Measurements from ENCODE around the gene PRC1.
"Not testable (repeated sequence)": the region's sequence is repeated elsewhere in the genome, so short reads cannot be mapped to it uniquely, and the experiment has no call there.

The PRC1 gene

DNA sequence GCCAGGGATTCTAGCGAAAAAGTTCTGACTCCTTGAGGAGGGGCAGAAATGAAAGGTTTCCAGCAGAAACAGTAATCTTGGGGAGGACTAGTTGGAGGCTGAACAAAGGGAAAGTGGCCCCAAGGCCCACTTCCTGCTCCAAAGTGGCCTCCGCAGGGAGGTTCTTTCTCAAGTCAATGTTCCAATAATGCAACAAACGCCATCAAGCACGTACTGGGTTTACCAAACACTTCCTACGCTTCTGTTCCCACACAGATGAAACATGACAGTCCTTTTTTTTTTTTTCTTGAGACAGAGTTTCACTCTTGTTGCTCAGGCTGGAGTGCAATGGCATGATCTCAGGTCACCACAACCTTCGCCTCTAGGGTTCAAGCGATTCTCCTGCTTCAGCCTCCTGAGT, 49.2 kb downstream of the PRC1 start:
- intact Hi-C loops (cut with DNase I), result no loop called here
- no peak for DNase-seq

DNA sequence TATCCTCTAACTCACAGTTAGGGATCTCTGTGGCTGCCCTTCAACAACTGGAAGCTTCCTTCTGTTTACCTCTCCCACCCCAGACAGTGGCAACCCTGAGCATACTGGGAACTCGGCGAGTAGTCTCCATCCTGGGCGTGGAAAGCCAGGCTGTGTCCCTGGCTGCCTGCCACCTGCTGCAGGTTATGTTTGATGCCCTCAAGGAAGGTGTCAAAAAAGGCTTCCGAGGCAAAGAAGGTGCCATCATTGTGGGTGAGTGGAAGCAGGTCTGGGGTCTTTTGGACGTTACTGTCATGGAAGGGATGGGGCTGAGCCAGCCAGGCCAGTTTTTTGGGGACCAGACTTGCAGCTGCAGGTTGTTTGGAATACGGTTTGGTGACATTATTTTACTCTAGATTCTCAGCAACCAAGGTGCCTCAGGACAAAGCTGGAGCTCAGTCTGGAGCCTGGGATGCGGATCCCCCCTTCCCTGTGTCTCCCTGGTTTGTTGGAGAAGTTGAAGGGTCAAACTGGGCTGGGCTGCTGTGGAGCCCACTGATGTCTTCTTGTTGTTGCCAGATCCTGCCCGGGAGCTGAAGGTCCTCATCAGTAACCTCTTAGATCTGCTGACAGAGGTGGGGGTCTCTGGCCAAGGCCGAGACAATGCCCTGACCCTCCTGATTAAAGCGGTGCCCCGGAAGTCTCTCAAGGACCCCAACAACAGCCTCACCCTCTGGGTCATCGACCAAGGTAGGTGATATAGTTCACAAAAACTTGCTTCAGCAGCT, 51.8 kb downstream of the PRC1 start:
- no peak for DNase-seq

DNA sequence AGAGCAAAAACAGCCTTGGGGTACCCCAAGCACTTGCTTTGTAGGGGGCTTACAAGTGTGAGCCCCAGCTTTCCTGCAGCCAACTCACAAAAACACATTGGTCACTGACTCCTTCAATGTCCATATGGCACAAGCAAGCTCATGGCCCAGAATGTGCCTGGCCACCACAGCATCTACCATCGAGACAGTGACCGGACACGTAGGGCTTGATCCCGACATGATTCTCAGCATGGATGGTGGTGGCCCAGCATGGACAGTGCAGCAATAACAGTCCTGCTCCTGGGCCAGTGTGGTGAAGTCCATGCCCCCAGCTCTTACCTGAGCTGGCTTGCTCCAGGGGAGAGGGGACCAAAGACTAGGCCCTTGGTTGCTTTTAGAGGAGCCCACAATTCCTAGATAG, 53.3 kb downstream of the PRC1 start:
- intact Hi-C loops (cut with DNase I), result no loop called here
- no peak for DNase-seq

More for the DNA sequence above, 51.8 kb downstream of the PRC1 start:
- intact Hi-C loops (cut with DNase I), result no loop called here

DNA sequence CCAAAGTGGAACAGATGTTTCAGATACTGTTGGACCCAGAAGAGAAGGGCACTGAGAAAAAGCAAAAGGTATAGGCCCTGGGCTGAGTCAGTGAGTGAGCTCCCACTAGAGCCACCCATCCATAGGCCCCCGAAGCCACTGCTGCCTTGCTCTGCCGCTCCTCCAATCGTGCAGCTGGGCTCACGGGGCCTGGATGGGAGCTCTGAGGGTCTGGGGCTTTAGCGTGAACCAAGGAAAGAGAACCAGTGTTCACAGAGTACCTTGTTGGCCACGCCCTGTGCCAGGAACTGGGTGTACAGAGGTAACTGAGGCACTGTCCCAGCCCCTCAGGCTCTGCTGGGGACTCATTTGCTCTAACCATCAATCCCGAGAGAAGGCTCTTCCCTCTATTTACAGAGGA, 54.6 kb downstream of the PRC1 start:
- no peak for DNase-seq
- intact Hi-C loops (cut with DNase I), result no loop called here

DNA sequence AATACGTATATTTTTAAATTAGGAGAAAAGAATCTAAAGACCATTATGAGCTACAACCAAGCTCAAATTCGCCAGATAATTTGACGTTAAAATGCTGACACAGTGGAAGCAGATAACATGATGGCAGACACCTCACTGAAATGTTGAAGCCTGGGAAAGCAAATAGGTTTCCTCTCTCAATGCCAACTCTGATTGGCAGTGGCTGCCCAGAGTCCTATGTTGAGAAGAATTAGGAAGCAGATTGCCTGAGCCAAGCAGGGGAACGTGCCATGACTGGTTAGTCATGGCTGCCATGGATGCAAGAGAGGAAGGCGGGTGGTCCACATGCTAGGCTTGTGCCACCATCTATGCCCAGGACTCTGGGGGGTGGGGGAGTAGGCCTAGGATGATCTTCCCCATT, 56.1 kb downstream of the PRC1 start:
- DNase-seq, result no peak
- intact Hi-C loops (cut with DNase I), result no loop called here

DNA sequence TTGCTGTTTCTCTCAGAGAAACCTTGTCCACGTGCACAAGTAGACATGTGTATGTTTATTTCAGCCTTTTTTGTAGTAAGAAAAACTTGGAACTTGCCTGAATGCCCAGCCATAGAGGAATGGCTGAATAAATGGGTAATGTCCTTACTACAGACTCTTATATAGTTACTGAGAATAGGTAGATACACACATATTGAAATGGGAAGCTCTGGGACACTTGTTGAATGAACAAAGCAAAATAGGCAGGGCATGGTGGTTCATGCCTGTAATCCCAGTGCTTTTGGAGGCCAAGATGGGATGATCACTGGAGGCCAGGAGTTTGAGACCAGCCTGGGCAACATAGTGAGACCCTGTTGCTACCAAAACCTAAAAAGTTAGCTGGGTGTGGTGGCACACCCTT, 57.5 kb downstream of the PRC1 start:
- no peak for DNase-seq

DNA sequence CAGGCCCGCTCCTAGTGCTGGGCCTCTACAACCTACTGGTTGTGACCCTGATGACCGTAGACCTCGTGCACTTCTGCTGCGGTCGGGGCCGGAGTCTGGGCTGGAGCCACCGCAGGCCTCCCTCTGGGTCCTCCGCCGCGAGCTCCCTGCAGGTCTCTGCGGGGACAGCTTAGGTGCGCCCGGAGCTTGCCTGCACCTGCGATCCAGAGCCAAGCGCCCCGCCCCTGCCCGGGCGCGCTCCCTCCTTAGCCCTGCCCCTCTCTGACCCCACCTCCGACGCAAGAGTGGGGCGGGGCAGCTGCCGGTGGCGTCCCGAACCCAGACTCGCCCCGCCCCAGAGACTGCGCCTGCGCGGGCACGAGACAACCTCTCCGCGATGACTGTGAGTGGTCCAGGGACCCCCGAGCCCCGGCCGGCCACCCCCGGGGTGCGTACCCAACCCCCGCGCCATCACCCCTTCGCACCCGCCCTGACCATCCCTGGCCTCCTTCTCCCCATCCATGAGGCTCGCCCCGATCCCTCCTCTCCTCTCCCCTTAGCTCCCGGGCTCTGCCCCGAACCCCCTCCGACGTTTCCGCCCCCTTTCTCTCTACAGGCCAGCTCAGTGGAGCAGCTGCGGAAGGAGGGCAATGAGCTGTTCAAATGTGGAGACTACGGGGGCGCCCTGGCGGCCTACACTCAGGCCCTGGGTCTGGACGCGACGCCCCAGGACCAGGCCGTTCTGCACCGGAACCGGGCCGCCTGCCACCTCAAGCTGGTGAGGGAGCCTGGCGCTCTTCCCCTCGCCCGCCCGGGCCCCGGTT, 59.2 kb downstream of the PRC1 start, which contains the start of gene UNC45A:
Gene UNC45A (plus strand): TSS at position 337 of the 803 bp plus-strand sequence. CDS start 40 bp downstream, at position 377.
- peak; percentile 83 to 98 (median 95) for DNase-seq
- intact Hi-C loops (cut with DNase I), result loop anchor here (5.0 kb wide), 1 partner anchor 288 kb away; no protein-coding TSS in a partner anchor

More for the DNA sequence above, 57.5 kb downstream of the PRC1 start:
- intact Hi-C loops (cut with DNase I), result no loop called here

DNA sequence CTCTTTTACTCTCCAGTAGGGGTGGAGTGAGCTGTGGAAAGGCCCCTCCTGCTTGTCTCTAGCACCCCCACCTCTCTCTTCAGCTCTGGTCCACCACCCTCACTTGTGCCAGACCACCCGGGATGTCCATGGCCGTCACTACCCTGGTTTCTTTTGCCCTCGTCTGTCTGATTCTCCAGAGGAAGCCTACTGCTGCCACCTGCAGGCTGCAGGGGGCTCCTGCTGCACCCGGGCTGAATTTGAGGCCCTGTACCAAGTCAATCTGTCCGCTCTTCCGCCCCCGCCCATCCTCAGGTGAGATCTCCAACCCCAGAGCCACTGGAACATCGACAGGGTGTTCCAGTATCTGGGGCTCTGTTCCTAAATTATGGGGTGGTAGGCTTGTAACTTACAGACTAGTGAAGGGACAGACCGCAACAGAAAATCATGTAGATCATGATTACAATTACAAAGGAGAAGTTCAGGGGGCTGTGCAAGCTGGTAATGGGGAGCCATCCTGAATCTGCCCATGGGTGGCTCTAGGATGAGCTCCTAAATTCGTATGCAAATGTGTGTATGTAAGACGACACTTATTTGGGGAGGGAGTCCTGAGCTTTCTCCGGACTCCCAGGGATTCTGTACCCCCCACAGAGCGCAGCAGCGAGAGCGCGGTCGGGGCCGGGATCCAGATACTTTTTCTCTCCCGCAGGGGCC, 59.9 kb downstream of the PRC1 start:
- peak; percentile 80 to 95 (median 88) for DNase-seq
- intact Hi-C loops (cut with DNase I), result loop anchor here (5.0 kb wide), 1 partner anchor 287 kb away; no protein-coding TSS in a partner anchor

DNA sequence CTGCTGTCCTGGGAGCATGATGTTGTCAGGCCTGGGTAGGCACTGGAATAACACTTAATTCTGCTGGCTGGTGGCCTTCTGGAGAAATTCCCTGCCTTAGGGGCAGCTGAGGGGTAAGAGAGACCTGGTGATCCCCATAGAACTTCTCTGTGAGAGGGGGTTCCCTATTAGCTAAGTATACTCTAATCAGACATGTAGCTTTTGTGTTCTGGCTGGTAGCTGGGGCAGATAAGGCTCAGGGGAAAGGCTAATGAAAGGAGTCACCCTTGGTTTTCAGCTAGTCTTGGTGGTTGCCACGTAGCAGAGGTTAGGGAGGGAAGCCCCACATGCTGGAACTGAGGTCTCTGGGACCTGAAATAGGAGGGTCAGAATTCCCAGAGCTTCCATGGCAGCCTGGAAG, 61.0 kb downstream of the PRC1 start:
- DNase-seq, result no peak
- intact Hi-C loops (cut with DNase I), result loop anchor here (2.0 to 5.0 kb wide), 2 partner anchors 30 to 286 kb away; partner anchors contain the start of gene MAN2A2

DNA sequence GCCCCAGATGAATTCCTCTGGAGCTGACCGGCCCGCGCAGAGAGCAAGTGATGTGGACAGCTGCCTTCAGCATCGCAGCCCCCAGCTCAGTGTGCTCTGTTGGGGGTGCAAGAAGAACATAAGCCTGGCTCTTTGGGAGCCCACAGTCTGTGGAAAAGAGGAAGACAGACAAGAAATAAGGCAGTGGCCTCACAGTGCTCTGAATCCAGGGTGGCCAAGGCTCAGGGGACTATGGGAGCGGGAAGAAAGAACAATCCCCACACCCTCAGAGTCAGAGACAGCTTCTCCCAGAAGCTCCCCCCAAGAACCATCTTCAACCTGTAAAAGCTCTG, 61.7 kb downstream of the PRC1 start:
- intact Hi-C loops (cut with DNase I), result loop anchor here (2.0 to 5.0 kb wide), 2 partner anchors 30 to 285 kb away; partner anchors contain the start of gene MAN2A2

DNA sequence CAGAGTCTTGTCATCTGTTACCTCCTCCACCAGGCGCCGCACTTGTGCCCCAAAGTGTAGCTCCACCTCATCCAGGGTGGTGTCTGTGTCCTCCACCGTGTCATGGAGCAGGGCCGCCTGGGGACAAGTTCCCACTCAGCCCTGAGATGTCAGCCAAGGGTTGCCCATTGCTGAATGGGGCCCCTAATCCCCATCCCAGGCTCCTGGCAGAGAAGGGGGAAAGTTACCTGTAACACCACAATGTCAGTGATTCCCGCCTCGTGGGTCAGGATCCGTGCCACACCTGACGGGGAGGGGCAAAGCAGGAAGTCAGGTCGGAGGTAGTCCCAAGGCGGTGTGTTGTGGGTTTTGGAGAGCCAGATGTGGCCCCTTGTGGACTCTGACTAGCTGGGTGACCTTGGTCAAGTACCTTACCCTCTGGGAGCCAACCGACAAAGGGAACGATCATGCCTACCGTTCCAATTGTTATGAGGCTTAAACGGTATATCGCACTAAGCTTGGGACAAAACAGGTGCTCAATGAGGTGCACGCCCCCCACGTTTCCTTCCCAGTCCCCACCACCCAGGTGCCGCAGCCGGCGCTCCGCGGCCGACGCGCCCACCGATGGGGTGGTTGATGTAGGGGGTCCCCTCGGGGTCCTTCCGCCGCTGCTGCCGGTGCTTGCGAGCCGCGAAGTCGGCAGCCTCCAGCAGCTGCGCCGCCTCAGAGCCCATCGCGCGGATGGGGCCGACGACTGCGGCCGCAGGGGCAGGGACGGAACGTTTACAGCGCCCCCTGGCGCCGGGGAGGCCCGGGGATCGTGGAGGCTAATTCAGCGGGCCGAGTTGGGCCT, 62.3 kb downstream of the PRC1 start, which contains the start of gene HDDC3:
Gene HDDC3 (minus strand): TSS at position 722 of the 832 bp plus-strand sequence. CDS start 9 bp downstream, at position 713.
- peak; percentile 69 to 98 (median 94) for DNase-seq
- intact Hi-C loops (cut with DNase I), result loop anchor here (2.0 to 5.0 kb wide), 2 partner anchors 29 to 285 kb away; partner anchors contain the start of gene MAN2A2

More for the DNA sequence above, 61.7 kb downstream of the PRC1 start:
- no peak for DNase-seq

DNA sequence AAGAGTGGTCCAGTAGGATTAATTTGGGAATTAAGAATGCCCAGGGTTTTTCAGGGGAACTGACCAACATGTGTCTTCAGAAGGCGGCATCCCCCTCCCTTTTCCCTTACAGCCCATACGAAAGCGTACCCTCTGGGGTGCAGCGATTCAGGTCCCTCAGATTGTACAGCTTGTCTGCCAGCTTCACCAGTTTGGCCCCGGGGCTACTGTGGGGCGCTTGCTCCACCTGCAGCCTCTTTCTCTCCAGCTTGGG, 62.8 kb downstream of the PRC1 start:
- no peak for DNase-seq
- intact Hi-C loops (cut with DNase I), result loop anchor here (5.0 kb wide), 1 partner anchor 284 kb away; no protein-coding TSS in a partner anchor

DNA sequence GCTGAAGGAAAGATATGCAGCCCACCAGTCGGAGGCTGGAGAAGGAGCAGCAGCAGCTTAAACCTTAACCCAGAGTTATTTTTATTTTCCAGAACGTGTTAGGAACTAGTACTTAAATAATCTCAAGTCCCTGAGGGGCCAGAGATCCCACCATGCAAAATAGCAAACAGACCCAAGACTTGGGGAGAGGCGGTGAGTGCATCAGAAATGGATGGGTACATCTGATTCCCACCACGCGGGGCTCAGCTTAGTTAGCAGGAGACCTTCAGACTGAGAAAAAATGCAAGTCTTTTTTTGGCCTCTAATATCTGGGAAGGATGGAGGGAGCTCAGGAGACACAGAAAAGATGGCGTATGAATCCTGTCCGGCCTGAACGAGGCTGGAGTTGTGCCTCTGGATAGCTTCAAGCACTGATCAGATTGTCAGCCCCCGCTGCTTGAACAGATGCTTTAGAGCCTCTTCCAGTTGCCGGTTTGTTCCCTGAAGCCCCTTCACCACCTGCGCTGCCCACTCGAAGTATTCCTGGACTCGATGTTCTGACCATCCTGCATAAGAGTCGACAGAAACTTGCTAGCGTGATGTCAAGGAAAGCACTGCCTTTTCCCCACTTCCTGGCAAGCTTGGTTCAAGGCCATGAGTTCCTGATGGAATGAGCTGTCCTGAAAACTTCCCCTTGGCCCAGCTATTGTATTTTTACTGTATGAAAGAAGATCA, 63.3 kb downstream of the PRC1 start:
- intact Hi-C loops (cut with DNase I), result loop anchor here (5.0 kb wide), 1 partner anchor 284 kb away; no protein-coding TSS in a partner anchor
- DNase-seq, result no peak

DNA sequence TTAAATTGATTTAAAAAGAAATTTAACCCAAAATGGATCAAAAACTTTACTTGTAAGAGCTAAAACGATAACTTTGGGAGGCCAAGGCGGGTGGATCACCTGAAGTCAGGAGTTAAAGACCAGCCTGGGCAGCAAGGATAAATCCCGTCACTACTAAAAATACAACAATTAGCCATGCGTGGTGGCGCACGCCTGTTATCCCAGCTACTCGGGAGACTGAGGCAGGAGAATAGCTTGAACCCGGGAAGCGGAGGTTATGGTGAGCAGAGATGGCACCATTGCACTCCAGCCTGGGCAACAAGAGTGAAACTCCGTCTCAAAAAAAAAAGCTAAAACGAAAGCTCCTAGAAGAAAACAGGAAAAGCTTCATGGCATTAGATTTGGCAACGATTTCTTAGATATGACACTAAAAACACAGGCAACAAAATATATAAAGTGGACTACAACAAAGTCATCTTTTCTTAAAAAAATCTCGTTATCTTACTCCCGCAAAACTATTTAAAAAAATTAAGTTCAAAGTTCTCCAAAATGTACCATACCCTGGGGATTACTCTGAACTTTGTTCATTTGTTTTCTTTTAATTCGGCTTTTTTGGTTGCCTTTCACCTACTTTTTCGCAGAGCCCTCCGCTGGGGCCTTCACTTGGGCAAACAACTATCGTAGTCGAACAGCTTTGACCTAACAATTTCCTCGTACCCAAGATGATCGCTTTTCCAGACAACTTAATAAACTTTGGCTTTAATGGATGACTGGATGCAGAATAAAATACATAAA, 64.9 kb downstream of the PRC1 start:
- intact Hi-C loops (cut with DNase I), result loop anchor here (5.0 kb wide), 1 partner anchor 282 kb away; no protein-coding TSS in a partner anchor
- DNase-seq, result no peak

DNA sequence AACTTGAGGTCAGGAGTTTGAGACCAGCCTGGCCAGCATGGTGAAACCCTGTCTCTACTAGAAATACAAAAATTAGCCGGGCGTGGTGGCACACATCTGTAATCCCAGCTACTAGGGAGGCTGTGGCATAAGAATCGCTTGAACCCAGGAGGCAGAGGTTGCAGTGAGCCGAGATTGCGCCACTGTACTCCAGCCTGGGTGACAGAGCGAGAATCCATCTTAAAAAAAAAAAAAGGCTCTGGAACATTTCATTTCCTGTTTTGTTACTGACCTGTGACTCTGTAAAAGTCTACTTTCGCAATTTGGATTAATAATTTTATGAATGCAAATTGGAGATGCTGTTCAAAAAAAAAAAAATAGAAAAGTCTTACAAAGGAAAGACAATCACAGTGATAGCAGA, 66.2 kb downstream of the PRC1 start:
- DNase-seq; intact Hi-C loops (cut with DNase I): not testable (repeated sequence)

DNA sequence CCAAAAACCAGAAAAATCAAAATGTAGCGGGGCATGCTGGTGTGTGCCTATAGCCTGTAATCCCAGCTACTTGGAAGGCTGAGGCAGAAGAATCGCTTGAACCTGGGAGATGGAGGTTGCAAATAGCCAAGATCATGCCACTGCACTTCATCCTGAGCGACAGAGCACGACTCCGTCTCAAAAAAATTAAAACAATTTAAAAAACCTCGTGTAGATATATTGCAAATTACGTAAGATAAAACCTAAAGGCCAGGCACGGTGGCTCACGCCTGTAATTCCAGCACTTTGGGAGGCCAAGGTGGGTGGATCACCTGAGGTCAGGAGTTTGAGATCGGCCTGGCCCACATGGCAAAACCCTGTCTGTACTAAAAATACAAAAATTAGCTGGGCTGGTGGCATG, 67.6 kb downstream of the PRC1 start:
- intact Hi-C loops (cut with DNase I); DNase-seq: not testable (repeated sequence)

DNA sequence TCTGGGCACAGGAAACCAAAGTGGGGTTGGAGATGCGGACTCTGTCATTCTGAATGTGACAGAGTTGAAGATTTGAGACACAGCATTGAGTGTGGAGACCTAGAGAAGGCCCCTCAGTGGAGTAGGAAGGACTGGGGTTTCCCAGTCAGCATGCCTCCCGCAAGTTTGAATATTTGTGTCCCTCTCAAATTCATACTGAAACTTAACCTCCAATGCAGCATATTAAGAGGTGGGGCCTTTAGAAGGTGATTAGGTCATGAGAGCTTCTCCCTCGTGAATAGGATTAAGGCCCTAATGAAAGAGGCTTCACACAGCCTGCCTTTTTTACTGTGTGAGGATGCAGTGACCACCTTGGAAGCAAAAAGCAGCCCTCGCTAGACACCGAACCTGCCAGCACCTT, 70.0 kb downstream of the PRC1 start:
- no peak for DNase-seq
- intact Hi-C loops (cut with DNase I), result no loop called here
